Kidney (tissue), 14 donors: ENCODE data around the gene SARS1. TPM values are rescaled to one million over a fixed set of nuclear protein-coding genes. Genes with fewer than 3 reads are reported as not detected.

Experiments used
- DNase-seq, 5 donors: peaks; one replicate each; pipeline ENCODE4 v3.0.0-alpha.2; 2013 to 2020
- FAIRE-seq: peaks from 2 replicates; lab custom pipeline; 2012; peaks lifted over from hg19 to GRCh38; lab: Jason Lieb, UNC
- H3K27ac ChIP-seq, 2 donors: one replicate each; pipeline ENCODE4 v1.7.0; 2013; ENCODE audit warnings: low read depth in 2 of 2, low read length in 2 of 2, inconsistent platforms in 1 of 2
- H3K27me3 ChIP-seq: one replicate; pipeline ENCODE4 v1.7.1; 2013; ENCODE audit warnings: low read length, inconsistent platforms; ENCODE audit not compliant: control insufficient read depth, insufficient read depth
- H3K36me3 ChIP-seq, 3 donors: one replicate each; pipeline versions ENCODE4 v1.7.0 to v1.7.1; 2013; ENCODE audit warnings: low read length in 3 of 3, control low read depth in 1 of 3, inconsistent platforms in 1 of 3; ENCODE audit not compliant: insufficient read depth in 3 of 3, control insufficient read depth in 2 of 3
- H3K4me1 ChIP-seq, 3 donors: one replicate each; pipeline versions ENCODE4 v1.7.0 to v1.7.1; 2013; ENCODE audit warnings: low read length in 3 of 3, inconsistent platforms in 1 of 3, low read depth in 1 of 3; ENCODE audit not compliant: control insufficient read depth in 2 of 3, insufficient read depth in 2 of 3
- H3K4me3 ChIP-seq, 3 donors: one replicate each; pipeline versions ENCODE4 v1.7.0 to v1.8.1; 2013; ENCODE audit warnings: low read length in 3 of 3, control low read depth in 1 of 3, inconsistent platforms in 1 of 3
- H3K9ac ChIP-seq, 3 donors: one replicate each; pipeline versions ENCODE4 v1.7.0 to v1.7.1; 2013; ENCODE audit warnings: low read length in 3 of 3, control low read depth in 1 of 3, inconsistent platforms in 1 of 3
- H3K9me3 ChIP-seq, 3 donors: one replicate each; pipeline versions ENCODE4 v1.7.0 to v1.7.1; 2013; ENCODE audit warnings: low read length in 3 of 3, control low read depth in 1 of 3, inconsistent platforms in 1 of 3; ENCODE audit not compliant: control insufficient read depth in 2 of 3, insufficient read depth in 1 of 3
- CTCF ChIP-seq: IDR thresholded peaks from 3 replicates; pipeline ENCODE4 v1.5.1; 2012; ENCODE audit warnings: mild to moderate bottlenecking, moderate library complexity, borderline replicate concordance; ENCODE audit not compliant: insufficient read depth; ENCODE audit errors: extremely low read depth
- intact Hi-C: fragments of 100-400 bp; cut with DNase I; formaldehyde crosslinking; loops from one replicate; pipeline ENCODE4 v1.11.1; 2022
- polyA plus RNA-seq: library from polyadenylated mRNA; stranded (reverse); fragments of 350-450 nt; fragmentation: Illumina TruSeq; extraction: RNeasy Lipid Tissue Mini Kit (QIAGEN cat#74804); gene quantifications from one replicate; pipeline ENCODE4 v1.2.3, GENCODE V29; 2014; ENCODE audit warnings: low read depth, low replicate concordance; ENCODE audit not compliant: insufficient read depth
- total RNA-seq: library from RNA; stranded (reverse); fragmentation: NEBNext Ultra II Directional; extraction: Animal tissue kit (Norgen Biotek cat#: 25700); gene quantifications from one replicate; pipeline ENCODE4 v1.2.1, GENCODE V29; 2021
- donor health status: control.
- donor health status: control.
- donor health status: control.
- donor health status: control.
- donor health status: control.
- donor health status: DM: yes; HTN: yes; CAD: no.
- donor health status: Normal renal cell carcinoma (clear cell type).

The SARS1 gene
- total and polyA plus RNA-seq, 2 donors from 2014 or later: 114 to 181 TPM

- TF ChIP-seq CTCF: no peak
- peaks cover 0 to 8% (median 0%) of the 10 kb centered on the region in 3 donors for H3K4me1 ChIP-seq
- H3K4me3 ChIP-seq: no peak overlapping the region
- H3K27ac ChIP-seq: no peak overlapping the region
- FAIRE-seq: no peak
- H3K36me3 ChIP-seq: peaks cover 0 to 18% (median 16%) of the 10 kb centered on the region in 3 donors
- intact Hi-C loops: no loop called here
- no peaks in the 10 kb centered on the region for H3K9me3 ChIP-seq
- DNase-seq: peak in 2 of 5 donors; percentile 25 to 51
- H3K27me3 ChIP-seq: no peaks in the 10 kb centered on the region
- H3K9ac ChIP-seq: no peak overlapping the region
Observed at GRCh38 chr1:109241841-109242345, 28.2 kb downstream of the SARS1 start.

GRCh38 chr1:109242387-109242786, 28.7 kb downstream of the SARS1 start:
- Histone ChIP-seq H3K9ac (no peak overlapping the region), H3K4me3 (no peak overlapping the region), H3K27me3 (no peaks in the 10 kb centered on the region), H3K27ac (no peak overlapping the region), H3K36me3 (peaks cover 0 to 14% (median 11%) of the 10 kb centered on the region in 3 donors), H3K9me3 (no peaks in the 10 kb centered on the region), H3K4me1 (peaks cover 0 to 8% (median 0%) of the 10 kb centered on the region in 3 donors)
- intact Hi-C loops: no loop called here
- TF ChIP-seq CTCF: no peak
- no peak for FAIRE-seq
- no peak for DNase-seq

GRCh38 chr1:109243221-109243620, 29.5 kb downstream of the SARS1 start:
- Histone ChIP-seq H3K4me1 (peaks cover 0 to 8% (median 0%) of the 10 kb centered on the region in 3 donors), H3K27me3 (no peaks in the 10 kb centered on the region), H3K9ac (no peak overlapping the region), H3K9me3 (no peaks in the 10 kb centered on the region), H3K36me3 (peaks cover 0 to 6% (median 4%) of the 10 kb centered on the region in 3 donors), H3K4me3 (no peak overlapping the region), H3K27ac (no peak overlapping the region)
- intact Hi-C loops: no loop called here
- FAIRE-seq (no peak), DNase-seq (no peak)
- no peak for TF ChIP-seq CTCF
